H1 (cell line): Measurements from ENCODE around the gene IGSF9B. TPM values are rescaled to one million over a fixed set of nuclear protein-coding genes. Genes with fewer than 3 reads are reported as not detected.

Source experiments
- CTCF ChIA-PET: fragments of 300-600 bp; sonication (Branson Sonifier 250); formaldehyde crosslinking; loops from one replicate; lab custom pipeline; 2021; ENCODE audit not compliant: partially characterized antibody; lab: Charles Lee
- POLR2A ChIA-PET: fragments of 300-600 bp; sonication (Branson Sonifier 250); formaldehyde crosslinking; loops from one replicate; lab custom pipeline; 2021; ENCODE audit warnings: inconsistent platforms; ENCODE audit not compliant: partially characterized antibody; lab: Charles Lee
- DNase-seq, 2 experiments: peaks; one replicate each; pipeline versions ENCODE4 v3.0.0 to v3.0.0-alpha.2; 2010 to 2022; ENCODE audit warnings: low spot score in 2 of 2, low read depth in 1 of 2, mixed read lengths in 1 of 2
- FAIRE-seq: peaks from 2 replicates; lab custom pipeline; 2011; peaks lifted over from hg19 to GRCh38; lab: Jason Lieb, UNC
- H2AFZ ChIP-seq: 2 replicates; pipeline ENCODE4 v1.8.1; 2012; ENCODE audit warnings: low read length, inconsistent platforms
- H2AK5ac ChIP-seq: 2 replicates; pipeline ENCODE4 v1.6.1; 2013; ENCODE audit warnings: low read depth, low read length
- H2BK120ac ChIP-seq: replicated peaks from 2 replicates; pipeline ENCODE3; 2013; ENCODE audit warnings: low read depth, low read length, inconsistent platforms
- H2BK12ac ChIP-seq: 2 replicates; pipeline ENCODE4 v1.6.1; 2013; ENCODE audit warnings: low read depth, low read length
- H2BK15ac ChIP-seq: 2 replicates; pipeline ENCODE4 v1.6.1; 2013; ENCODE audit warnings: low read length
- H2BK20ac ChIP-seq: 2 replicates; pipeline ENCODE4 v1.6.1; 2013; ENCODE audit warnings: low read length
- H2BK5ac ChIP-seq: 2 replicates; pipeline ENCODE4 v1.6.1; 2013; ENCODE audit warnings: low read depth, low read length
- H3K14ac ChIP-seq: 2 replicates; pipeline ENCODE4 v1.6.1; 2013; ENCODE audit warnings: inconsistent platforms; ENCODE audit not compliant: insufficient read length
- H3K18ac ChIP-seq: 2 replicates; pipeline ENCODE4 v1.6.1; 2013; ENCODE audit warnings: low read length; ENCODE audit errors: extremely low read depth
- H3K23ac ChIP-seq: 2 replicates; pipeline ENCODE4 v1.6.1; 2013; ENCODE audit warnings: inconsistent platforms; ENCODE audit not compliant: insufficient read length
- H3K23me2 ChIP-seq: 2 replicates; pipeline ENCODE4 v1.6.1; 2013; ENCODE audit warnings: low read depth, low read length
- H3K27ac ChIP-seq: 2 replicates; pipeline ENCODE4 v1.6.1; 2011; ENCODE audit warnings: low read depth, low read length, inconsistent platforms
- H3K27me3 ChIP-seq, 4 experiments: replicated peaks in 1 of 4; 1 replicate in 1 of 4; 2 replicates in 3 of 4; pipeline versions ENCODE4 v1.6.1 to v1.8.1; 2011 to 2013; ENCODE audit warnings: low read length in 3 of 4, mild to moderate bottlenecking in 3 of 4, inconsistent platforms in 2 of 4, mixed read lengths in 2 of 4, moderate library complexity in 1 of 4; ENCODE audit not compliant: control insufficient read depth in 3 of 4, insufficient read depth in 3 of 4; ENCODE audit errors: extremely low read depth in 1 of 4
- H3K36me3 ChIP-seq, 4 experiments: 2 replicates each; pipeline versions ENCODE4 v1.6.1 to v1.8.1; 2011 to 2013; ENCODE audit warnings: mild to moderate bottlenecking in 4 of 4, low read length in 3 of 4, moderate library complexity in 2 of 4, control low read depth in 1 of 4, inconsistent platforms in 1 of 4; ENCODE audit not compliant: insufficient read depth in 4 of 4, control insufficient read depth in 2 of 4
- H3K4ac ChIP-seq: replicated peaks from 2 replicates; pipeline ENCODE3; 2013; ENCODE audit warnings: low read length, low read depth, mixed read lengths, inconsistent platforms; ENCODE audit not compliant: insufficient read length
- H3K4me1 ChIP-seq, 4 experiments: replicated peaks in 1 of 4; 1 replicate in 1 of 4; 2 replicates in 3 of 4; pipeline versions ENCODE4 v1.6.1 to v1.8.1; 2011 to 2013; ENCODE audit warnings: low read length in 3 of 4, inconsistent platforms in 2 of 4, mixed read lengths in 1 of 4; ENCODE audit not compliant: insufficient read depth in 4 of 4, control insufficient read depth in 3 of 4
- H3K4me2 ChIP-seq, 2 experiments: 2 replicates each; pipeline versions ENCODE4 v1.6.1 to v1.8.1; 2011 to 2013; ENCODE audit warnings: low read depth in 2 of 2, low read length in 2 of 2, control low read depth in 1 of 2, inconsistent platforms in 1 of 2, mild to moderate bottlenecking in 1 of 2; ENCODE audit not compliant: insufficient read depth in 1 of 2
- H3K4me3 ChIP-seq, 4 experiments: fragments of 200-600, 300-600 bp in 1 of 4; sonication (generic), shearing (Covaris generic), sonication (Bioruptor Twin) in 1 of 4; 2 replicates each; pipeline versions ENCODE4 v1.5.1 to v1.8.1; 2011 to 2016; ENCODE audit warnings: low read length in 4 of 4, low read depth in 3 of 4, control low read depth in 2 of 4, inconsistent platforms in 2 of 4, mild to moderate bottlenecking in 2 of 4, mixed read lengths in 1 of 4, moderate library complexity in 1 of 4; ENCODE audit not compliant: insufficient read depth in 2 of 4; ENCODE audit errors: extremely low read depth in 1 of 4
- H3K56ac ChIP-seq: replicated peaks from 2 replicates; pipeline ENCODE3; 2013; ENCODE audit warnings: low read depth, mild to moderate bottlenecking, mixed read lengths, low read length, inconsistent platforms; ENCODE audit not compliant: insufficient read length
- H3K79me1 ChIP-seq: 2 replicates; pipeline ENCODE4 v1.6.1; 2013; ENCODE audit warnings: low read depth, low read length, control low read depth
- H3K79me2 ChIP-seq, 2 experiments: 2 replicates each; pipeline versions ENCODE4 v1.6.1 to v1.8.1; 2012 to 2013; ENCODE audit warnings: low read length in 2 of 2, mild to moderate bottlenecking in 2 of 2, inconsistent platforms in 1 of 2; ENCODE audit not compliant: insufficient read depth in 2 of 2, control insufficient read depth in 1 of 2
- H3K9ac ChIP-seq, 4 experiments: replicated peaks in 1 of 4; 1 replicate in 1 of 4; 2 replicates in 3 of 4; pipeline versions ENCODE4 v1.6.1 to v1.8.1; 2011 to 2013; ENCODE audit warnings: low read depth in 3 of 4, low read length in 3 of 4, control low read depth in 2 of 4, mild to moderate bottlenecking in 2 of 4, moderate library complexity in 2 of 4, inconsistent platforms in 1 of 4; ENCODE audit errors: extremely low read depth in 1 of 4
- H3K9me3 ChIP-seq, 2 experiments: 2 replicates each; pipeline versions ENCODE4 v1.6.1 to v1.8.1; 2012 to 2013; ENCODE audit warnings: mild to moderate bottlenecking in 2 of 2, moderate library complexity in 2 of 2, control low read depth in 1 of 2, inconsistent platforms in 1 of 2, low read depth in 1 of 2, low read length in 1 of 2, mixed read lengths in 1 of 2; ENCODE audit not compliant: insufficient read depth in 2 of 2
- H4K20me1 ChIP-seq, 2 experiments: replicated peaks in 1 of 2; 2 replicates each; pipeline versions ENCODE3 to v1.8.1; 2011 to 2013; ENCODE audit warnings: inconsistent platforms in 2 of 2, low read length in 2 of 2, mild to moderate bottlenecking in 1 of 2; ENCODE audit not compliant: insufficient read depth in 2 of 2, control insufficient read depth in 1 of 2
- H4K5ac ChIP-seq: 2 replicates; pipeline ENCODE4 v1.6.1; 2013; ENCODE audit warnings: low read length, low read depth, mixed read lengths, inconsistent platforms; ENCODE audit not compliant: insufficient read length
- H4K8ac ChIP-seq: 2 replicates; pipeline ENCODE4 v1.8.0; 2013; ENCODE audit warnings: mild to moderate bottlenecking, moderate library complexity, low read length, inconsistent platforms; ENCODE audit not compliant: insufficient read depth; ENCODE audit errors: extremely low read depth
- H4K91ac ChIP-seq: replicated peaks from 2 replicates; pipeline ENCODE3; 2013; ENCODE audit warnings: low read length, mixed read lengths, inconsistent platforms; ENCODE audit not compliant: insufficient read length
- CHD2 ChIP-seq: IDR thresholded peaks from 2 replicates; pipeline ENCODE4 v1.6.1; 2012; ENCODE audit warnings: low read length, improper control_type of control experiment
- HDAC2 ChIP-seq, 2 experiments: fragments of 300-600 bp in 1 of 2; sonication (generic) in 1 of 2; IDR thresholded peaks; 2 replicates each; pipeline ENCODE4 v1.6.1; 2011 to 2012; ENCODE audit warnings: low read depth in 2 of 2, low read length in 2 of 2, mild to moderate bottlenecking in 2 of 2, moderate library complexity in 2 of 2, borderline replicate concordance in 1 of 2, inconsistent platforms in 1 of 2
- KDM1A ChIP-seq: fragments of 200-600, 300-600 bp; sonication (generic); IDR thresholded peaks from 2 replicates; pipeline ENCODE4 v1.7.1; 2016; ENCODE audit warnings: mild to moderate bottlenecking, low read length, borderline replicate concordance
- NANOG ChIP-seq: IDR thresholded peaks from 2 replicates; pipeline ENCODE4 v1.6.1; 2011; ENCODE audit warnings: low read length, low read depth, mild to moderate bottlenecking, inconsistent platforms; ENCODE audit not compliant: insufficient read depth, poor library complexity, severe bottlenecking
- WGBS, 2 experiments: shearing (Covaris generic) in 1 of 2; methylation state at CpG; one replicate each; pipeline versions ENCODE4 v1.1.6 to v1.1.7; 2013 to 2015; ENCODE audit warnings: low lambda C conversion rate in 2 of 2, mixed read lengths in 2 of 2, inconsistent platforms in 1 of 2, low coverage in 1 of 2, missing lambda C conversion rate in 1 of 2; ENCODE audit not compliant: insufficient replicate concordance in 2 of 2, insufficient coverage in 1 of 2, insufficient read length in 1 of 2; ENCODE audit errors: extremely low coverage in 1 of 2, missing lambda C conversion rate in 1 of 2; 5-methylcytosine and 5-hydroxymethylcytosine counted together
- polyA plus RNA-seq, 7 experiments: library from polyadenylated mRNA; depleted of rRNA in 3 of 7; stranded (reverse) in 5 of 7; unstranded in 2 of 7; fragments of >200 nt in 5 of 7; fragments of 200-250 nt in 2 of 7; gene quantifications; 1 replicate in 5 of 7; 2 replicates in 1 of 7; 4 replicates in 1 of 7; pipeline versions ENCODE4 v1.2.1 to v1.2.3, GENCODE V29; 2011 to 2013; ENCODE audit warnings: missing spikeins in 2 of 7, mixed read lengths in 2 of 7
- total RNA-seq: library from RNA; stranded (reverse); fragmentation: NEBNext Ultra II Directional; extraction: Animal tissue kit (Norgen Biotek cat#: 25700); gene quantifications from 2 replicates; pipeline ENCODE4 v1.2.1, GENCODE V29; 2021
- TF ChIP-seq, protein P1 (sequence below): IDR thresholded peaks from 2 replicates; pipeline ENCODE4 v1.6.1; 2012; ENCODE audit warnings: inconsistent platforms

IGSF9B gene
- total and polyA plus RNA-seq, 2 of the 8 experiments (the other 6 are each of a cell fraction or from before 2014, with no cell fraction given), result 16.5 to 49.2 TPM

- no peaks in the 10 kb centered on the region for H3K9me3 ChIP-seq
- H3K23ac ChIP-seq, result no peak overlapping the region
- no peak overlapping the region for H2BK120ac ChIP-seq
- no peaks in the 10 kb centered on the region; a peak in 2 of 7 replicates for H3K27me3 ChIP-seq
- peaks cover 5% of the 10 kb centered on the region; the same call in 1 of the 2 replicates for H3K23me2 ChIP-seq
- H3K4me3 ChIP-seq, result no peak overlapping the region
- H3K36me3 ChIP-seq, result peaks cover 0 to 5% (median 0%) of the 10 kb centered on the region in 4 experiments; a peak in 2 of 8 replicates
- DNase-seq, result peak in 1 of 2 experiments; percentile 43
- no peaks in the 10 kb centered on the region for H3K79me2 ChIP-seq
- no peak overlapping the region for H2BK5ac ChIP-seq
- no peak overlapping the region for H3K4me2 ChIP-seq
- no peak overlapping the region for H3K56ac ChIP-seq
- H3K18ac ChIP-seq, result no peak overlapping the region
- CTCF ChIA-PET, result interaction anchor here (0.6 to 1.9 kb wide), 5 partner anchors 11 to 151 kb away, joined by 3 to 4 read pairs (median 3); no protein-coding TSS in a partner anchor
- 0 out of 2 replicates have a peak overlapping the region, but pooled peaks have one; percentile 75 for H2BK12ac ChIP-seq
- no peak overlapping the region for H3K14ac ChIP-seq
- TF ChIP-seq, protein P1, sequence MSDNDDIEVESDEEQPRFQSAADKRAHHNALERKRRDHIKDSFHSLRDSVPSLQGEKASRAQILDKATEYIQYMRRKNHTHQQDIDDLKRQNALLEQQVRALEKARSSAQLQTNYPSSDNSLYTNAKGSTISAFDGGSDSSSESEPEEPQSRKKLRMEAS, result no peak
- TF ChIP-seq CHD2 (no peak), NANOG (no peak), HDAC2 (IDR thresholded peaks at IDR 0.05; ENCODE audit: borderline replicate concordance in 1 of 2, low read depth in 2 of 2, low read length in 2 of 2) (no peak), KDM1A (no peak)
- H2AFZ ChIP-seq, result no peak overlapping the region
- H3K4me1 ChIP-seq, result peaks cover 7 to 18% (median 11%) of the 10 kb centered on the region in 4 experiments
- H2BK20ac ChIP-seq, result no peak overlapping the region
- no peak overlapping the region for H2AK5ac ChIP-seq
- no peak overlapping the region for H3K27ac ChIP-seq
- 90% methylated on average over 10 of the region's 10 CpGs; no CpG with 5 or more reads in 1 of the 2 experiments for WGBS, 2 experiments
- no peak overlapping the region for H3K4ac ChIP-seq
- H4K91ac ChIP-seq, result no peak overlapping the region
- H4K5ac ChIP-seq, result no peak overlapping the region
- no peaks in the 10 kb centered on the region for H3K79me1 ChIP-seq
- no peak overlapping the region for H2BK15ac ChIP-seq
- POLR2A ChIA-PET, result interaction anchor here (0.9 kb wide), 1 partner anchor 826 kb away, joined by 3 read pairs; no protein-coding TSS in a partner anchor
- peaks cover 0 to 2% of the 10 kb centered on the region in 2 experiments for H4K20me1 ChIP-seq
- no peak overlapping the region for H3K9ac ChIP-seq
- no peak for FAIRE-seq
- no peak overlapping the region for H4K8ac ChIP-seq
Observed at GRCh38 chr11:133896642-133897330, 60.0 kb downstream of the IGSF9B start.
